IPS DF 4.7 (cell line): ENCODE data around the gene NXNL2.

Source experiments
- DNase-seq: peaks from one replicate; pipeline ENCODE4 v3.0.0-alpha.2; 2013; ENCODE audit warnings: low spot score; ENCODE audit errors: extremely low read depth

Gene NXNL2

DNA sequence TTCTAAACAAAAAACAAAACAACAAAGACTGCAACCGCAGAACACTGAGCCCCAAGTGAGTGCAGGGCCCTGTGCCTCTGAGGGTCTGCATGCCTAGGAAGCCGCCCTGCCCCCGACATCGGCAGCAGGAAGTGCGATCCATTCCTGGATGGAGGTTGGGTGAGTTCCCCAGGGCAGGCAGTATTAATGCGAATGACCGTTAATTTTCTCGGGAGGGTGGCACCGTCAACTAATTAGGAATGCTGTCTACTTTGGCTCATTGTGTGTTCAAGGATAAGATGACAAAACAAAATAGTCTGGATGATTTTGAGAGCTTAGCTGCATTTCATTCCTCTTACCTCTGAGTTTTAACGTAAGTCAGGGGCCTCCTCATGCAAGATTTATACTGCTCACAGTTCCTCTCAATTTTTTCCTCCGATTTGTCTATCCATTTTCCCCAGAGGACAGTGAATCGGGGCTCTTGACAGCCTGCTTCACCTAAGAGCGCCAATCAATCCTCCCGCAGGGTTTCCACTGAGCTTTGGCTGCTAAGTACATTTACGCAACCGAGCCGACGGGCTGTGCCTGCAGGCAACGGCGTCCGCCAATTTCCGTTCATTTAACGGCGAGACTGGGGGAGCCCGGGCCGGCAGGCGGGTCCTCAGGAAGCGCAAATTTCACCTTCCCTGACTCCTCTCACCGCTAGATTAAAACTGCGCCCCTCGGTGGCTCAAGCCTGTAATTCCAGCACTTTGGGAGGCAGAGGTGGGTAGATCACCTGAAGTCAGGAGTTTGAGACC, 2.9 kb upstream of the NXNL2 start:
- no peak for DNase-seq

DNA sequence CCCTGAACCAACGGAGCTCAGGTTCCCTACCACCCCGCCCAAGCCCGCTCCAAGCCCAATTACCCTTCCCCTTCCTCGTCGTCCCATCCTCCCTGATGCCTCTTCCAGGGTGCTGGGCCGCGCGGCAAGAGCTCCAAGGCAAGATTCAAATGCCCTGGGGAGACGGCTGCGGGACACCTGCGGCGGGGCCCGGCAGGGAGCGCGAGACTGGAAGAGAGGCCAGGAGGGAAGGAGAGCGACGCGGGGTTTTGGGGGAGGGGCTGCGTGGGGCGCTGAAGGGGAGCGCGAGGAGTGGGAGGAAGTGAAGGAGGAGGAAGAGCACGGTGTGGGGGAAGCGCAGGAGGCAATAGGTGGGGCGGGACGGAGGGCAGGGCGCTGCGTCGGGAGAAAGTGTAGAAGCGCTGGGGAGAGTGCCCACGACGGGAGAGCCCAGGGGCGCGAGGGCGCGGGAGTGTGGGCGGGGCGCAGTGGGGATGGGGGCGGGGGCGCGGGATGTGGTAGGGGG, 975 bp upstream of the NXNL2 start:
- DNase-seq: no peak

DNA sequence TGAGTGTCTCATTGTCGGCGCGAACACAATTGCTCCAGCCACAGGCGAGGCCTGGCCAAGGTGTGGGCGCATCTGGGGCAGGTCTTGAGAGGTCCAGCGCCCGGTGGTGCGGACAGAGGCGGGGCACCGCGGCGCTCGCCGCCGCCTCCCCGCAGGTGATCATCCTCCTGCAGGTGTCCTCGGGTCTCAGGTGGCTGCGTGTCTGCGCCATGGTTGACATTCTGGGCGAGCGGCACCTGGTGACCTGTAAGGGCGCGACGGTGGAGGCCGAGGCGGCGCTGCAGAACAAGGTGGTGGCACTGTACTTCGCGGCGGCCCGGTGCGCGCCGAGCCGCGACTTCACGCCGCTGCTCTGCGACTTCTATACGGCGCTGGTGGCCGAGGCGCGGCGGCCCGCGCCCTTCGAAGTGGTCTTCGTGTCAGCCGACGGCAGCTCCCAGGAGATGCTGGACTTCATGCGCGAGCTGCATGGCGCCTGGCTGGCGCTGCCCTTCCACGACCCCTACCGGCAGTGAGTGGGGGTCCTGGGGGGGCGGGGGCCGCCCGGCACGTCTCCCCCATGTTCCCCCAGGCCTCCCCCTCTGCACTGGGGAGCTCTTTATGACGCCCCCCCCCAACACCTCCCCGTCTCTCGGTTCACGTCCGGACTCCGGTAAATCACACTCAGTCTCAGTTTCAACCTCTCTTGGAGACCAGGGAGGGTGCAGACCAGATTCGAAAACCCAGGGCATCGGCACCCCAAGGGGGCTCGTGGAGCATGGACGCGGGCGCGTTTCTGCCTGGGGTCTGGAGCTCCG, 446 bp downstream of the NXNL2 start:
- no peak for DNase-seq

- DNase-seq: no peak
Observed at GRCh38 chr9:88536023-88536324, 996 bp downstream of the NXNL2 start.

- DNase-seq: no peak
Observed at GRCh38 chr9:88536951-88537760, 2.2 kb downstream of the NXNL2 start.

DNA sequence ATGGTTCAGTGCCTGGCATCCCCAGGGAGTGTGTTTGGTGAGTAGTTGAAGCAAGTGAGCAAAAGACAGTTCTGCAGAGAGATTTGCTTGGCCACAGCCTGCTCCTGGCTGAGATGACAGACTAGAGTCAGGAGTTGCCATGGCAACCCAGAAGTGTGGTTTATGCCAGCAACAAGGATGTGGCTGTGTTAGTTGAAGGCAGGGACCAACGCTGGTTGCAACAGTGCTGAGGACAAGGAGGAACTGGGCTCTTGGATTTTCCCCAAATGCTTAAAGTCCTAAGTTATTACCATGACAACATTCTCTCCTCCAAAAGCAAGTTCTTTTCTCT, 2.7 kb downstream of the NXNL2 start:
- no peak for DNase-seq

GRCh38 chr9:88538311-88539085, 3.5 kb downstream of the NXNL2 start:
- no peak for DNase-seq

- DNase-seq: no peak
Observed at GRCh38 chr9:88539246-88539645, 4.3 kb downstream of the NXNL2 start.

DNA sequence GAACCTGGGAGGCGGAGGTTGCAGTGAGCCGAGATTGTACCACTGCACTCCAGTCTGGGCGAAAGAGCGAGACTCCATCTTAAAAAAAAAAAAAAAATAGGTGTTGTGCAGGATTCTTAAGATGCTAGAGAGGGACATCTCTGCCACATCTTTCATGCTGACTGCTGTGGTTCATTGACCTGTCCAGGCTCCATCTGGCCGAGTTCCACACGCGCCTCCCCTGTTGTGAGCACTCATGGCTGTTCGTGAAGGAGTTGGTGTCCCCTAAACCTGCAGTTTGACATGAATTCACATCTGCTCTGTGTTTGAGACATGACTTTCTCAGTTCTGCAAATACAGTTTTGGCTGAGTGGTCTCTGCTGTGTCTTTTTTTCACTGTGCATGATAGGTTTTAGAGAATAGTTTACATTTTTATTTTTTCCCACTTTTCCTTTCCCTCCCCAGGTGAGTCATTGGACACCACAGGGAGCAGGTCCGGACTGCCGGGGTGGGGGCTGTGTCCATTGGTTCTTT, 5.3 kb downstream of the NXNL2 start:
- no peak for DNase-seq

- DNase-seq: no peak
Observed at GRCh38 chr9:88544245-88544644, 9.3 kb downstream of the NXNL2 start.

- no peak for DNase-seq
Observed at GRCh38 chr9:88551546-88552137, 16.7 kb downstream of the NXNL2 start.

- DNase-seq: no peak
Observed at GRCh38 chr9:88553350-88553749, 18.4 kb downstream of the NXNL2 start.

DNA sequence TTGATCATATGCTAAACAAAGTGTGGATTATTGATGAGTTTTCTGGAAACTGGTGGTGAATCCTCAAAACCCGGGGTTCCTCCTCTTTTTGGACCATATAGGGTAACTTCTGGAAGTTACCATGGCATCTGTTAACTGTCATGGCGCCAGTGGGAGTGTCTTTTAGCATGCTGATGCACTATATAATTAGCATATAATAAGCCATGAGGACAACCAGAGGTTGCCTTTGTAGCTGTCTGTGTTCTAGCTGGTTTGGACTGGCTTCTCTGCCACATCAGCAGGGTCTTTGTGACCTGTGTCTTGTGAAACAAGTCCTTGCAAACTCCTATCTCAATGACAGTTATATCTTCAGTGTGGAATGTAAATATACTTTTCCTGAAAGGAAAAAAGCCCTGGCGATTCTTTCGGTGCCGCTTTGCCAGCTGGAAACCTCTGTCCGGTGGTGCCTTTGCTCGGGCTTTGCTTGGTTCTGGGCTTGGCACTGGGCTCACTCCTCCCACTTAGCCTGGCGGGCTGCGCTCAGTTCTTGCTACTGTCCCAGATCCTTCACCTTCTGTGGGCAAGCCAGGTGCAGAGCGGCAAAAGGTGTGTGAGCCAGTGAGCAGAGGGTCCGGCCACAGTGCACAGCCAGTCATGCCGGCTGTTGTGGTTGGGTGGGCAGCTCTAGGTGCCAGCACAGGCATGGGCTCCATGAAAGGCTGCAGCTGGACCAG, 20.4 kb downstream of the NXNL2 start:
- no peak for DNase-seq

- DNase-seq: no peak
Observed at GRCh38 chr9:88559661-88560060, 24.7 kb downstream of the NXNL2 start.

GRCh38 chr9:88567870-88568269, 32.9 kb downstream of the NXNL2 start:
- no peak for DNase-seq

- no peak for DNase-seq
Observed at GRCh38 chr9:88571419-88571818, 36.4 kb downstream of the NXNL2 start.

DNA sequence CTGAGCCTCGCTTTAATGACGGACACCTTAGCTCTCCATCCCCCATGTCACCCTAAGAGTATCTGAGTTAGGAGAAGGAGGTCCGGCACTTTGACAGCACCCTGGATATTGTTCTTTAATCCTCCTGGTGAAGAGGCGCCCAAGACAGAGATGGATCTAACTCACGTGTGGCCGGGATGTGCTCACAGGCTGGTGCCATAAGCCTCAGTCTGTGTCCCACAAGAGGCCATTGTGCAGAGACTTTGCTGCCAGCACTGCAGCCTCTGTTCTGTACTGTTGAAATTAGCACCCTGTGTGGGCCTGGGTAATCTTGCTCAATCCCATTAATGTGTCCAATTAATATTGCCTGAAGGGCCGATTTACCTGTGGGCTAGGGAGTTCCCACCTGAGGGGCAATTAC, 37.7 kb downstream of the NXNL2 start:
- DNase-seq: no peak

GRCh38 chr9:88574953-88575352, 40.0 kb downstream of the NXNL2 start:
- DNase-seq: no peak

DNA sequence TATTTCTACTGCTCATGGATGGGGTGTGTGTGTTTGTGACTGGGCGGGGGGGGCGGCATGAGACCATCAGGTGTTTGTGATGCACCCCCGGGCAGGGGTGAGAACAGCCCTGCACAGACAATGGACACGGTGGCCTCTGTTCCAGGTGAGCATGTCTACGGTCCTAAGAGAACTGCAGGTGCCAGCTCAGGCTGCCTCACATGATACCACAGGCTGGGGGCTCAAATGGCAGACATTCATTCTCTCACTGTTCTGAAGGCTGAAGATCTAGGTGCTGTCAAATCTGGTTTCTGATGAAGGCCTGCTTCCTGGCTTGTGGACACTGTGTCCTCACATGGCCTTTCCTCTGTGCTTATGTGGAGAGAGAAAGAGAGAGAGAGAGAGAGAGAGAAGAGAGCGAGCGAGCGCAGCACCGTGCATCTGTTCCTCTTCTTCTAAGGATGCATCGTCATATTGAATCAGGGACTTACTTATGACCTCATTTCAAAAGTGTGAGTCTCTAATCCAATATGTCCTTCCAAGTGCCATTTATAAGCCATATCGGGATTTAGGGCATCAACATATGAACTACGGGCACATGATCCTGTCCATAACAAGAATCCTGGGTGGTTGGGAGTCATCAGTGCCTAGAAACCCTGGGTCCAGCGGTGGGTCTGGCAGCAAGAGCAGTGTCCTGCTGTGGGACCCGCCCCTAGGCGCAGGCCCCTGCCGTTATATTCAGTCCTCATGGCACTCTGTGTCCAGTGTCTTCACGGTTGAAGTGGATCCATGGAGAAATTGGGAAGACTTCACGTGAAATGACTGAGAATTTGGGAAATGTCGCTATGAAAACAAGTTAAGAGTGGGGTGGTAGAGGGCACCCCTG, 42.5 kb downstream of the NXNL2 start:
- DNase-seq: no peak
